Activated CD8-positive, alpha-beta memory T cell treated with anti-CD3 and anti-CD28 coated beads, Interleukin-2, amount 50 U/mL, for 24 hours (primary cell): ENCODE results near the gene STAC.
"Not testable (repeated sequence)": the region's sequence is repeated elsewhere in the genome, so short reads cannot be mapped to it uniquely, and the experiment has no call there.

Experiments
- DNase-seq: peaks from one replicate; pipeline ENCODE4 v3.0.0-alpha.2; 2020; ENCODE audit errors: extremely low read depth

The STAC gene

DNA sequence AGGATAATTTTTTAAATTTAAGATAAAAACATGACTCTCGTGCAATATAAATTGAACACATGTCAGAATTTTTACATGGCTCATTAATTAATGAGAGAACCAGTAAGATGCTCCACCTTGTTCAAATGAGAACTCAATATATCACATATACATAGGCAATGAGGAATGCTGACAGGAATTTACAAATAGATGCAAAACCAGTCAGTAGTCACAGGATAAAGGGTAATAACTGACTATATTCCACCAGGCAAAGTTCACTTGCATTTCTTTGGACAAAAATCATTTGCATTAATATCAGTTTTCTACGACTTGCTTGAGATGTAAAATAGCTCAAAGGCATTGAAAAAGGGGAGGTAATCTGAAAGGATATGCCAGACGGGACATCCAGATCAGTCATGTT is 139.4 kb downstream of the STAC start:
- DNase-seq: no peak

DNA sequence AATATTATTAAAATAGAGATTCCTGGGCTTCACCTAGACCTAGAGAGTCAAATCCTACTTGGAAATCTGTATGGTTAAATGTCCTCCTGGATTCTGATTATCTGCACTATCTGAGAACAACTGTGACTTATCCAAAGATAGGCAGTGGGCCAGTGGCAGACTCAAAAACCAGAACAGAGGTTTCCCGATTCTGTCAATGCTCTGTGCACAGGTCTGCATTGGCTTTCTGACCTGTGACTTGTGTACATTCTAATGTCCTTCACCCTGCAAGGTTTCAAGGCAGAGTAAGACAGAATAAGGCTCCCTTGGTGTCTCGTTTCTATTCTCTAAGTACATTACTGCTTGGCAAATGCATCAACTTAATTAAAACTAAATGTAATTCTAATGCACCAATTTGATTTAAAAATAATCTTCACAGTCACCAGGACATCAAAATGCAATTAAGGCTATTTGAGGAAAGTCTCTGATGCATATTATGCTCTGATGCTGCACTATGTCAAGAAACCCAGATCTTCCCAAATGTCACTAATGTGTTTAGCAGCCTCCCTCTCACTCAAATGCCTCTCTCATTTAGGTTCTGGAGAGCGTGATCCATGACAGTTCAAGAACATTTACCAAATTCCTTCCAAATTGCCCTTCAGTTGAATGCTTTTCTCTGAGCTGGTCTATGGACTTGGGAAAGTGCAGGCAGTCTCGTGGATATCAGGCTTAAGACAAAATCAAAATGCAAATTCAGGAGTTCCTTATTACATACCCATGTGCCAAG is 140.1 kb downstream of the STAC start:
- no peak for DNase-seq

DNA sequence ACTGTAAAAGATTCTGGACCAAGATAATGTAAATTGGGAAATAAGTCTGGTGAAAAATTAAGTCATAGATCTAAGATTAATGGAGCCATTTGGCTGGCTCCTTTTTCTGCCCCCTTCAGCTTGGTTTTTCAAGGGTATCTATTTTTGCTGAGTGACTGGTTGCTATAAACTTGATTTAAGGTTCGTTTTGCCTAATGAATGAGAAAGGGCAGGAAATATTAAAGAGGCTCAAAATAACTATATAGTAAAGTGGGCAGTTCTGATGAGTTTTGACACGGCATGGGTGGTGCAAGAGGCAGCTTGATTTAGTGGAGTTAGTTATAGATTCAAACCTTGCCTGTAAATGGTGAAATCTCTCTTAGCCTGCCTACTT is 140.7 kb downstream of the STAC start:
- no peak for DNase-seq

DNA sequence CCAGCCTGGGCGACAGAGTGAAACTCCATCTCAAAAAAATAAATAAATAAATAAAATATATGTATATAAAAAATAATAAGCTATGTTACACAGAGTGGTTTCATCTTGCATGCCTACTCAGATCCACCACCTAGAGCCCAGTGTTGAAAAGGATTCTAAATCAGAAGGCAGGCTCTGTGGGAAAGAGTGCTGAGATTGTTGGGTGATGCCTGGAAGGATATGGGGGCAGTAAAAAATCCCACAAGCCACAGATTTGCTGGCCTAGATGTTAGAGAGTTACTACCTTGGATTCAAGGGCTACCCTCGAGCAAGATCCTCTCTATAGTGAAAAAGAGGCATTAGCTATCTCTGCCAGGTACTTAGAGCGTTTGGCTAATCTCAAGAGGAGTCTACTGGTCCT is 144.3 kb downstream of the STAC start:
- DNase-seq: no peak

DNA sequence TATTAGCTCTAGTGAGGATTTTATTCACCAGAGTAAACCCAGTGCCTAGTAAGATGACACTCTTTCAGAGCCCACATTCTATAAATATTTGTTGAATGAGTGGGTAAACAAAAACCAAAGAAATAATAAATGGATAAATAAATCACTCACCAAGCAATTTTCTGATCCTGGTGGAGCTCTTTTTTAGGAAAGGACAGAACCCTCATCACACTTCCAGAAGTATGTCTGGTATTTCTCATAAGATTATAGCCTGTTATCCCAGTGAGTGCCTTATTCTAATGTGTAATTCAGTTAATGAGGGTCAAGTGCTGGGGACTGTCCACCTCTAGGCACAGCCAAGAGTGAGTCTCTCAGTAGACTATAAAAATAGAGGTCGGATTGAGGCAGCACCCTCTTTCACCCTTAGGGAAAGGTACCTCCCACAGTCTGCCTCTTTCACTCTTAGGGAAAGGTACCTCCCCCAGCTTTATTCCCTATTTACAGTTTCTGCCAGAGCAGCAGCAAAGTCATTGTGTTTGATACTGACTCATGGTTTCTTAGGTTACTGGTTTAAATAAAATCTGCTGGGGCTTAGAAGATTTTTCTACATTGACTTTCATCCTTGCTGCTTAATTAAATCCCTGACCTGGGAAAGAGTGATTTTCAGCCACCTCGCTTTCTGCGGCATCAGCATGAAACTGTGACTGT is 145.0 kb downstream of the STAC start:
- no peak for DNase-seq

DNA sequence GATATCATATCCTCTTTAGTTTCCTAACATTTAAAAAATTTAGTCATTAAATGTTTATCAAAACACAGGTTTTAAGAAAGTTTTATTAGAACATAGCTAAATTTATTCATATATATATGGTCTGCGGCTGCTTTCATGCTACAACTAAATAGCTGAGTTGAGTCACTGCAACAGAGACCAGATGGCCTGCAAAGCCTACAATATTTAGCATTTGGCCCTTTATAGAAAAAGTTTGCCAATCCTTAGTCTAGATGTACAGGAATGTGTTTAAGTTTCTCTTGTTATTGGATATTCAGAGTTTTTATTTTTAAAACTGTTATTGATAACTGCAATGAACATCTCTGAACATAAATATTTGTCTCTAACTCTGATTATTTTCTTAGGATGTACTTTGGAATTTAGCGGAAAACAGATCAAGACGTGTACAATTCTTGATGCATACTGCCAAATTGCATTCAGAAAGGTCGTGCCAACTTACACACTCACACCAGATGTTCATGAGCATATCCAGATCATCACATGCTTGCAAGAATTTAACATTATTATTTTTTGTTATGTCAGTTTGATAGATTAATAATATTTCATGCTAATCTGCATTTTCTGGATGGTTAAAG is 157.9 kb downstream of the STAC start:
- DNase-seq: no peak

DNA sequence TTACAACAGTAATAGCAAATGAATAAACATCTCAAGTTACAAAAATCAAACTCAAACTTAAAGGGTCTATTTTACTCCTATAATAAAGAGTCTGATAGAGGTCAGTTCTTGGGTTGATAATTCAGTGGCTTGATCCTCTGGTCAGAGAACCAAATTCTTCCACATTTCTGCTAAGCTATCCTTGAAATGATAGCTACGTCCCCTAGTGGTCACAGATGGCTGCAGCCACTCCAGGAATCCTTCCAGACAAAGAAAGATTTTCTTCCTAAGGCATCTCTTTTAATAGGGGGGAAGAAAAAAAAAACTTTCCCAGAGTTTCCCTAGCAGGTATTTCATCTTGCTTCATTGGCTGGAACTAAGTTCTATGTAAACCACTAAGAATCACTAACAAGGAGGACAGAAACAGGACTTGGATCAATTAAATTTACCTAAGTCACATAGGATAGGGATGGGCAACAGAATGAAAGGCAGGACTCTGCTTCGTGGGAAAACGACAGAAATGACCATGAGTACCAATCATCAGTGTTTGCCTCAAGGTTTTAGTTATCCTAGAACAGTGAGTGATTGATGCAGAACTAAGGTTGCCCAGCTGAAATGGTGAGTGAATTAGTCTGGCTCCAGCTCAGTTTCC is 160.7 kb downstream of the STAC start:
- DNase-seq: no peak

DNA sequence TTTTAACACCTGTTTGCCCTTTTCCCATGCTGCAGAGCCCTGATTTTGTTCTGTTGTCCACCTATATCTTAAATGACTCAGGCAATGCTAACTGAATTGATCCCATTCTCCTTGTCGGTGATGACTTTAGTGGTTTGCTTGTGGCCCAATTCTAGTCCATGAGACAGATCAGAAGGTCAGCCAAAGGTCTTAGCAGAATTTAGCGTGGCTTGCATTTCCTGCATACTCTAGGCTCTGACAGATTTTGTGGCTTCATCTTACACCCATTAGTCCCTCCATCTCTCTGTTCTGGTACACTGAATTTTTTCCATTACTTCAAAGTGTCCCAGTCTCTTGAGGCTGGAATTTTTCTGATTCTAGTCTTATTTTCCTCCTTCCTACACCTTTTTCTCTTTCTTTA is 161.9 kb downstream of the STAC start:
- no peak for DNase-seq

DNA sequence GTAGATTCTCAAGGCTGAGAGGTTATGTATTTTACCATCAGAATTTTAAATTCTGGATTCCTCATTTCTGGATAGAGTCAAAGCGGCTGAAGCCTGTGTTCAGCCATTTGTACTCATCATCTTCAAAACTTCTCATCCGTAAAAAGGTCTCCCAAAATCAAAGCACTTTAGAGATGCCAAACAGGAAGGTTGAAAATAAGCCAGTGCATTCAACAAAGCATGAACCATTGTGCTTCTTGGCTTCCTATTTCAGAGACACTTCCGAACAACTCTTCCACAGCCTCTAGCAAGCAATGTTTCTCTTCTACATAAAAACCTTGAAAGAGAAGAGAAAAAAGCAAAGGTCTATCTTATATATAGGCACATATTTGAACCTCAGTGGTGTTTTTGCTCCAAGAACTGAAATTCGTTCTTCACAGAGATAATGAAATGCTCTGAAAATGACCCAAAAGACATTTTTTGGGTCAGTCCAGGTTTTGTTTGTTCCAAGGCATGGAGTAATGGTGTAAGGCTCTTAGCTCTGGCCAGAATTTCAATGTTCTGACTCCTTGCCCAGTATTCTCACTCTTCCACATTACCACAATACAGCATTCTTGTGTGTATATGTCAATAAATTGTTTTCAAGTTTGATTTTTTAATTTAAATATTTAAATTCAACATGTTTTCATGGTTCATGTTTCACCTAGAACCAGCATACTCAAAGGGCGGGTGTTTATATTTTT is 163.1 kb downstream of the STAC start:
- no peak for DNase-seq

DNA sequence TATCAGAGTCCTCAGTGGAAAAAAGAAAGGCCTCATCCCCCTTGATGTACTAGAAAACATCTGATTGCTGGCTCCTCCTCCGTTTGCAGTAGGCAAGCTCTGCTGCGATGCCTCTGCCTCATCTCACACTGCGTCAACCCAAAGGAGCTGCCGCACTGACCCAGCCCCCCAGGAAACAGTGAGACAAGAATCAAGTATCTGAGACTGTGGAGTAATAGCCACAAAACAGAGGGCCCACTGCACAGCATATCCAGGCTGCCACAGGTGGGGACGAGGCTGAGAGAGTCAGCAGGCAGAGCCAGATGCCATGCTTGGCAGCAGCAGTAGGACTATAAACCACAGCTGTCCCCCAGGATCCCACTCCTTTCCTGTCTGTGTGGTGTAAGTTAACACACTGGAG is 165.9 kb downstream of the STAC start:
- no peak for DNase-seq

DNA sequence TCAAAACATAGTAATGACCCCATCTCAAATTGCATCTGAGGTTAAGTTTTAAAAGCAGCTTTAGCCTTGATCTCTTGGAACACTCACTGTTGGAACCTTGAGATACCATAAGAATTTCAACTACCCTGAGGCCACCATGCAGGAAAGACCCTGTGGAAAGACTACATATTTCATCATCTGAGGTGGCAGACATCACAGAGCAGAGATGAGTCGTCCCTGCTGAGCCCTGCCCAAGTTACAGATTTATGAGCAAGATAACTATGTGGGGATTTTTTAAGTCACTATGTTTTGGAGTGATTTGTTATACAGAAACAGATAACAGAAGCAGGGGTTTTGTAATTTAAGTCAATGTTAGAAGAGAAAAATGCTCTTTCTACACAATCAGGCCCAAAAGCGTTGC is 168.4 kb downstream of the STAC start:
- no peak for DNase-seq

DNA sequence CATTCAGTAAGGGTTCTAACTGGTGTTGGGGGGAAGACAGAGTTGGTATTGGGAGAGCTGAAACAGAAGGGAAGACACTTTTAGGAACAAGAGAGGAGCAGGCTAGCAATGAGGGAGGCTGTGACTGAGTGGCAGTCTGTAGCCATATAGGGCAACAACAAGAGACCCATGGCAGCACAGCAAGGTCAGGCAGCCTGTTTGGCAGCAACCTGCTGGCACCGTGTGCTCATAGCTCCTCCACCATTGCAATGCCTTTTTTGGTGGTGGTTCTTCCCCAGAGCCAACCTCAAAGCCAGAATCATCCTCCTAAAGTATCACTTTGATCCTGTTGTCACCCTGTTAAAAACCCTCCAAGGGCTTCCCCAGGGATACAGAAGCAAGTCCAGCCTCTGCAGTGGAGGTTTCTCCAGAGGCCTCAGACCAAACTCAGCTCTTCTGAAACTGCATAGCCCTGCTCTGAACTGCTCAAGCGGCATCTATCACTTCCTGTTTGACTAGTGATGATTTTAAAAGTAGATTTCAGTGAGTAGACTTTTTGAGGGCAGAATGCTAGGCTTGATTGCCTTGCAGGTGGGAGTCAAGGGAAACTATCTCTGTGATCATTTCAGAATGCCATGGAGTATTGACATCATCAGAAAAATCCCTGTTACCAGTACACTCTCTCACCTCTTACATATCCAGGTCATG is 176.9 kb downstream of the STAC start:
- DNase-seq: no peak

DNA sequence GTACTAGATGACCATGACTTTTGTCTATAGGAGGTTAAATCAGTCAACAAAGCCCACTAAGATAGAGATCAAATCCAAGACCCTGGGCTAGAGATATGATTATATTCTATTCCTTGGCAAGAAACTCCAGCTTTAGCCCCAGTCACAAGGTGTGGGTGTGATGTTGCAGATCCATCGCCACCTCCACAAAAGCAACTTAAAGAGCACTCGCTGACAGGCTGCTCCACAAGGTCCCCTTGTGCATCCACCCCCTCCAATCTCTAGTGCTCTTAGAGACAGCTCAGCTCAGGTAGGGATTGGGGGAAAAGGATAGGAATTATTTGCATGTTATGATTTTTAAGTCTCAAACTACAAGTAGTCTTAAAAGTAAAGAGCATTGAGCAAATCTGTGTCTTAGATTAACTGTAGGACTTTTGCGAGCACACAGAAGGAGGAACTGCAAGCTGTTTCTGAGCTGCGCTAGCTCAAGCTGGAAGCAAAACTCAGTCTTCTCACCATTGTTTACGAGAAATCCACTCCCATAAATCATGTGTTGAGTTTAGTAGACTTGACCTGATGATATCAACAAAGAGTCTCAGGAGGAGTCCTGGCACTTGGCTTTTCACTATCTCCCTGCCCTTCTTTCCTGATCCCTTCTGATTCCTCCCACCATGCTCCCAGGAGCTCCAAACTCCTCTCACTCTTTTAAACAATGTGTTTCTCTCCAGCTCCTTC is 177.6 kb downstream of the STAC start:
- no peak for DNase-seq

DNA sequence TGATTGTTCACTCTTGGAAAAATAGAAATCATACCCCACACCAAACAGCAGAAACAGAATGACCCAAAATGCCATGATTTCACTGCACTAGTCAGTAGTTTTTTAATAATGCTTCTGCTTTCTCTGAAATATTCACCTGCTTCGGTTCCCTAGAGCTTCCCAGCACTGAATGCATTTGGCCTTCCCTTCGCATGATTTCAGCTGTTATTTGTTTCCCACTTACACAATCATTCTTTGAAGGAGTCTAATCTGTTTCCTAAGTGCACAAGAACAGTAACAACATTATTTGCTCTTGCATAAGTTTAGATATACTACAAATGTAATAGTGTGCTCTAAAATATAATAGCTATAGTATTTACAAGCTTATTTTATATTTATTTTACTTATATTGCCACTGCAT is 178.7 kb downstream of the STAC start:
- no peak for DNase-seq

DNA sequence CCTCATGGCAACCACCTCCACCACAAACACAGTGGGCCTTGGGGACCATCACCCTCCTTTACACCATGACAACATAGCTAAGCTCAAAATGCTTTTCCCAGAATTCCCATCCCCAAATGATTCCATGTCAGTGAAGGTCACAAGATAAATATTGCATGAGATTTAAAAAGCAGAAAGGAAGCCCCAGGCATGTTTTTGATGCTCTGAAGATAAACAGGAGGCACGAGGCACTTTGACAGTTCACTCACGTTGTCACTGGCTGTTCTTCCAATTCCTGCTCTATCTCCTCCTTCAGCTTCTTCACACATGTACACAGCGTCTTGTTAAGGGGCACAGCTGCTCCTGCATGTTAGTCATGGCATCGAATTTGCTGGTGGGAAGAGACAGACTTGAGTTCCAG is 180.4 kb downstream of the STAC start:
- DNase-seq: no peak

DNA sequence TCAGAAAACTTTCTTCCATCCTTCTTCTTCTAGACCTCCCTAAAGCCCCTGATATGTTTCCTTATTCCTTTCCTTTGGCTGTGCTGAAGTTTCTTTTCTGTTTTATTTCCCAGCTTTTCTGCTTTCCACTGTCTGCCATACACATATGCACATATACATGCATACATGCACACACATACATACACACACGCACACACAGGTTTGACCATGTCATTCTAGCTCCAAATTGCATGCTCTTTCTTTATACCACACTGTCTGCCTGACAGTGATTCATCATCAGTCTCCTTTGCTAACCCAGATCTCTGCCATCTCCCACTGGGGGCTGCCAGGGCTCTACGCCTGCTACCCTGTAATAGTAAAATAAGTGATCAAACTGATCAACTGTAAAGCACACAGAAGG is 181.3 kb downstream of the STAC start:
- DNase-seq: no peak

DNA sequence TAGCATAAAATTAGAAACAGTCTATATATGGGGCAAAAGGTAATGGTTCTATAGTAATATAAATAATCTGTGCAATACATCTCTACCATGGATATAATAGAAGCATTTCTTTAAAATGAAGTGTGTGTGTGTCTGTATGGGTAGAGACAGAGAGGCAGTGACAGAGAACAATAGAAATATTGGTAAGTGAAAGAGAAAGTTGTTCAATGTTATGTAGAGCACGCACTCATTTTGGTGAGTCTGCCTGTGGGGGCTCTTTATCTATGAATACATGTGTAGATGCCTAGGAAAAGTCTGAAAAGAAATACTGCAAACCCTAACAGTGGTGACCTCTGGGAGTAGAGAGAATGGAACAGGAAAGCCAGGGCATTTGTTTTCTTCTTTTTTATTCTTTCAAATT is 182.6 kb downstream of the STAC start:
- no peak for DNase-seq

DNA sequence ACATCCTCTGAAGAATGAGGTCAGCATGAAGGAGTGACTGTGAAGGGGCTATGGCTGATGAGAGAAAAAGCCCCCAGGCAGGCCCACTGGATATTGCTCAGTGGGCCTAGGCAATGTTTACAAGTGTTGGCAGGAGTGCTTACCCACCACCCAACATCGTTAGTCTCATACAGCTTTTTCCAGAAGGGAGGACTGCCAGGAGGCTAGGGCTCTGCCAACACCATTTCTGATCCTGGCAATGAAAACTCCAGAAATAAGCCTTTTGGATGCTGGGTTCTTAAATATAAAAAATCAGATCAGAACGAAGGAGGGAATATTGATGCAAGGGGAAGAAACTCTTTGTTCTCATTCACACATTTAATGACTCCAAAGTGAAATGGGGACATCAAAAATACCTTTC is 194.9 kb downstream of the STAC start:
- no peak for DNase-seq

DNA sequence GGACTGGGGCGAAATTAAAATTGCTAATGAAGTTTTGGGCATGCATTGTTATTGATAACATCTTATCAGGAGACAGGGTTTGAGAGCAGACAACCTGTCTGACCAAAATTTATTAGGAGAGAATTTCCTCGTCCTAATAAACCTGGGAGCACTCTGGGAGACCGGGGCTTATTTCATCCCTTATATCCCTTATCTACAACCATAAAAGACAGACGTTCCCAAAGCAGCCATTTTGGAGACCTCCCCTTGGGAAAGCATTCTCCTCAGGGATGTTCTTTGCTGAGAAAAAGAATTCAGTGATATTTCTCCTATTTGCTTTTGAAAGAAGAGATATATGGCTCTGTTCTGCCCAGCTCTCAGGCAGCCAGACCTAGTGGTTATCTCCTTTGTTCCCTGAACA is 198.1 kb downstream of the STAC start:
- not testable (repeated sequence) for DNase-seq

DNA sequence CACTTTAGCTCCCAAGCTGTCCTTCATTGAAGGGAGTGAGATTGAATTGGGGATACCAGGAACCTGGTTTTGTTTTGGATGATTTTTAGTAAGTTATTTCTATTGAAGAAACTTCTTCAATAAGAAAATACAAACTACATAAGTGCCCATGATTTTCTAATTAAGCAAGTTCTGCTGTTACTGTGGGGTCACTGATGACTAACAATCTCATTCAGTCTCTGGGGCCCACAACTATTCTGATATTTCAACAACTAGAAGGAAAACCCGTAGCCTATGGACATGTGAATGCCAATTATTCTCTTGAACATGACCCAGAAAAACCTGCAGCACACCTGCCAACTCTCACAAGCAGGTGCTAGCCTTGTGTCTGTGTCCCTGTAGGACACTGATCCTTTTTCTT is 199.4 kb downstream of the STAC start:
- no peak for DNase-seq

DNA sequence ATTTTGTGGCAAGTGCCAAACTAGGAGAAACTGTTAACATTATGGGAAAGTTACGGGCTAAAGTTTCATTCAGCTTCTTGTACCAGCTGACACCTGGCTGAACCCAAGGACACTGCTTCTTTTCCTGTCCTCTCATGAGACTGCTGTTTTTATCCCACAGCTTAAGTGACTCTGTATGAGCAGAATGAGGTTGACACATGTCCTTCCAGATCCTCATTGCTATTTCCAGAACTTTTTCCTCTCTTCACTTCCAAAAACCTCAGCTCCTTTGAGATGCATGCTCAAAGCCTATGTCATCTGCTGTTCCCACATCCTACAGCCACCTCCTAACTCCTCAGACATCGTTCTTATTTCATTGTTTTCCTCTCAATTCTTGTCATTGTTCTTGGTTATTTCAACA is 200.4 kb downstream of the STAC start:
- no peak for DNase-seq
